H1 (cell line): ENCODE measurements around the gene KRT3. TPM values are rescaled to one million over a fixed set of nuclear protein-coding genes. Genes with fewer than 3 reads are reported as not detected.

Experiments used
- CTCF ChIA-PET: fragments of 300-600 bp; sonication (Branson Sonifier 250); formaldehyde crosslinking; loops from one replicate; lab custom pipeline; 2021; ENCODE audit not compliant: partially characterized antibody; lab: Charles Lee
- POLR2A ChIA-PET: fragments of 300-600 bp; sonication (Branson Sonifier 250); formaldehyde crosslinking; loops from one replicate; lab custom pipeline; 2021; ENCODE audit warnings: inconsistent platforms; ENCODE audit not compliant: partially characterized antibody; lab: Charles Lee
- DNase-seq, 2 experiments: peaks; one replicate each; pipeline versions ENCODE4 v3.0.0 to v3.0.0-alpha.2; 2010 to 2022; ENCODE audit warnings: low spot score in 2 of 2, low read depth in 1 of 2, mixed read lengths in 1 of 2
- FAIRE-seq: peaks from 2 replicates; lab custom pipeline; 2011; peaks lifted over from hg19 to GRCh38; lab: Jason Lieb, UNC
- H2AFZ ChIP-seq: 2 replicates; pipeline ENCODE4 v1.8.1; 2012; ENCODE audit warnings: low read length, inconsistent platforms
- H2AK5ac ChIP-seq: 2 replicates; pipeline ENCODE4 v1.6.1; 2013; ENCODE audit warnings: low read depth, low read length
- H2BK120ac ChIP-seq: replicated peaks from 2 replicates; pipeline ENCODE3; 2013; ENCODE audit warnings: low read depth, low read length, inconsistent platforms
- H2BK12ac ChIP-seq: 2 replicates; pipeline ENCODE4 v1.6.1; 2013; ENCODE audit warnings: low read depth, low read length
- H2BK15ac ChIP-seq: 2 replicates; pipeline ENCODE4 v1.6.1; 2013; ENCODE audit warnings: low read length
- H2BK20ac ChIP-seq: 2 replicates; pipeline ENCODE4 v1.6.1; 2013; ENCODE audit warnings: low read length
- H2BK5ac ChIP-seq: 2 replicates; pipeline ENCODE4 v1.6.1; 2013; ENCODE audit warnings: low read depth, low read length
- H3K14ac ChIP-seq: 2 replicates; pipeline ENCODE4 v1.6.1; 2013; ENCODE audit warnings: inconsistent platforms; ENCODE audit not compliant: insufficient read length
- H3K18ac ChIP-seq: 2 replicates; pipeline ENCODE4 v1.6.1; 2013; ENCODE audit warnings: low read length; ENCODE audit errors: extremely low read depth
- H3K23ac ChIP-seq: 2 replicates; pipeline ENCODE4 v1.6.1; 2013; ENCODE audit warnings: inconsistent platforms; ENCODE audit not compliant: insufficient read length
- H3K23me2 ChIP-seq: 2 replicates; pipeline ENCODE4 v1.6.1; 2013; ENCODE audit warnings: low read depth, low read length
- H3K27ac ChIP-seq: 2 replicates; pipeline ENCODE4 v1.6.1; 2011; ENCODE audit warnings: low read depth, low read length, inconsistent platforms
- H3K27me3 ChIP-seq, 4 experiments: replicated peaks in 1 of 4; 1 replicate in 1 of 4; 2 replicates in 3 of 4; pipeline versions ENCODE4 v1.6.1 to v1.8.1; 2011 to 2013; ENCODE audit warnings: low read length in 3 of 4, mild to moderate bottlenecking in 3 of 4, inconsistent platforms in 2 of 4, mixed read lengths in 2 of 4, moderate library complexity in 1 of 4; ENCODE audit not compliant: control insufficient read depth in 3 of 4, insufficient read depth in 3 of 4; ENCODE audit errors: extremely low read depth in 1 of 4
- H3K36me3 ChIP-seq, 4 experiments: 2 replicates each; pipeline versions ENCODE4 v1.6.1 to v1.8.1; 2011 to 2013; ENCODE audit warnings: mild to moderate bottlenecking in 4 of 4, low read length in 3 of 4, moderate library complexity in 2 of 4, control low read depth in 1 of 4, inconsistent platforms in 1 of 4; ENCODE audit not compliant: insufficient read depth in 4 of 4, control insufficient read depth in 2 of 4
- H3K4ac ChIP-seq: replicated peaks from 2 replicates; pipeline ENCODE3; 2013; ENCODE audit warnings: low read length, low read depth, mixed read lengths, inconsistent platforms; ENCODE audit not compliant: insufficient read length
- H3K4me1 ChIP-seq, 4 experiments: replicated peaks in 1 of 4; 1 replicate in 1 of 4; 2 replicates in 3 of 4; pipeline versions ENCODE4 v1.6.1 to v1.8.1; 2011 to 2013; ENCODE audit warnings: low read length in 3 of 4, inconsistent platforms in 2 of 4, mixed read lengths in 1 of 4; ENCODE audit not compliant: insufficient read depth in 4 of 4, control insufficient read depth in 3 of 4
- H3K4me2 ChIP-seq, 2 experiments: 2 replicates each; pipeline versions ENCODE4 v1.6.1 to v1.8.1; 2011 to 2013; ENCODE audit warnings: low read depth in 2 of 2, low read length in 2 of 2, control low read depth in 1 of 2, inconsistent platforms in 1 of 2, mild to moderate bottlenecking in 1 of 2; ENCODE audit not compliant: insufficient read depth in 1 of 2
- H3K4me3 ChIP-seq, 4 experiments: fragments of 200-600, 300-600 bp in 1 of 4; sonication (generic), shearing (Covaris generic), sonication (Bioruptor Twin) in 1 of 4; 2 replicates each; pipeline versions ENCODE4 v1.5.1 to v1.8.1; 2011 to 2016; ENCODE audit warnings: low read length in 4 of 4, low read depth in 3 of 4, control low read depth in 2 of 4, inconsistent platforms in 2 of 4, mild to moderate bottlenecking in 2 of 4, mixed read lengths in 1 of 4, moderate library complexity in 1 of 4; ENCODE audit not compliant: insufficient read depth in 2 of 4; ENCODE audit errors: extremely low read depth in 1 of 4
- H3K56ac ChIP-seq: replicated peaks from 2 replicates; pipeline ENCODE3; 2013; ENCODE audit warnings: low read depth, mild to moderate bottlenecking, mixed read lengths, low read length, inconsistent platforms; ENCODE audit not compliant: insufficient read length
- H3K79me1 ChIP-seq: 2 replicates; pipeline ENCODE4 v1.6.1; 2013; ENCODE audit warnings: low read depth, low read length, control low read depth
- H3K79me2 ChIP-seq, 2 experiments: 2 replicates each; pipeline versions ENCODE4 v1.6.1 to v1.8.1; 2012 to 2013; ENCODE audit warnings: low read length in 2 of 2, mild to moderate bottlenecking in 2 of 2, inconsistent platforms in 1 of 2; ENCODE audit not compliant: insufficient read depth in 2 of 2, control insufficient read depth in 1 of 2
- H3K9ac ChIP-seq, 4 experiments: replicated peaks in 1 of 4; 1 replicate in 1 of 4; 2 replicates in 3 of 4; pipeline versions ENCODE4 v1.6.1 to v1.8.1; 2011 to 2013; ENCODE audit warnings: low read depth in 3 of 4, low read length in 3 of 4, control low read depth in 2 of 4, mild to moderate bottlenecking in 2 of 4, moderate library complexity in 2 of 4, inconsistent platforms in 1 of 4; ENCODE audit errors: extremely low read depth in 1 of 4
- H3K9me3 ChIP-seq, 2 experiments: 2 replicates each; pipeline versions ENCODE4 v1.6.1 to v1.8.1; 2012 to 2013; ENCODE audit warnings: mild to moderate bottlenecking in 2 of 2, moderate library complexity in 2 of 2, control low read depth in 1 of 2, inconsistent platforms in 1 of 2, low read depth in 1 of 2, low read length in 1 of 2, mixed read lengths in 1 of 2; ENCODE audit not compliant: insufficient read depth in 2 of 2
- H4K20me1 ChIP-seq, 2 experiments: replicated peaks in 1 of 2; 2 replicates each; pipeline versions ENCODE3 to v1.8.1; 2011 to 2013; ENCODE audit warnings: inconsistent platforms in 2 of 2, low read length in 2 of 2, mild to moderate bottlenecking in 1 of 2; ENCODE audit not compliant: insufficient read depth in 2 of 2, control insufficient read depth in 1 of 2
- H4K5ac ChIP-seq: 2 replicates; pipeline ENCODE4 v1.6.1; 2013; ENCODE audit warnings: low read length, low read depth, mixed read lengths, inconsistent platforms; ENCODE audit not compliant: insufficient read length
- H4K8ac ChIP-seq: 2 replicates; pipeline ENCODE4 v1.8.0; 2013; ENCODE audit warnings: mild to moderate bottlenecking, moderate library complexity, low read length, inconsistent platforms; ENCODE audit not compliant: insufficient read depth; ENCODE audit errors: extremely low read depth
- H4K91ac ChIP-seq: replicated peaks from 2 replicates; pipeline ENCODE3; 2013; ENCODE audit warnings: low read length, mixed read lengths, inconsistent platforms; ENCODE audit not compliant: insufficient read length
- ATF3 ChIP-seq: IDR thresholded peaks from 2 replicates; pipeline ENCODE4 v1.6.1; 2011; ENCODE audit warnings: low read depth, mild to moderate bottlenecking, low read length; ENCODE audit not compliant: insufficient read depth
- BACH1 ChIP-seq: IDR thresholded peaks from 2 replicates; pipeline ENCODE4 v1.6.1; 2012; ENCODE audit warnings: low read length, improper control_type of control experiment
- FOSL1 ChIP-seq: IDR thresholded peaks from 2 replicates; pipeline ENCODE4 v1.6.1; 2011; ENCODE audit warnings: mild to moderate bottlenecking, low read depth, low read length, moderate library complexity; ENCODE audit not compliant: insufficient read depth
- GABPA ChIP-seq: IDR thresholded peaks from 2 replicates; pipeline ENCODE4 v1.6.1; 2011; ENCODE audit warnings: mild to moderate bottlenecking, low read length, moderate library complexity, borderline replicate concordance; ENCODE audit not compliant: insufficient read depth
- HDAC6 ChIP-seq: IDR thresholded peaks from one replicate; pipeline ENCODE4 v1.7.1; 2012; ENCODE audit warnings: low read depth, mild to moderate bottlenecking, inconsistent platforms, low read length, moderate library complexity
- RBBP5 ChIP-seq: IDR thresholded peaks from 2 replicates; pipeline ENCODE4 v1.7.1; 2012; ENCODE audit warnings: low read depth, mild to moderate bottlenecking, inconsistent platforms, low read length, moderate library complexity, borderline replicate concordance
- RFX5 ChIP-seq: IDR thresholded peaks from 2 replicates; pipeline ENCODE4 v1.6.1; 2011; ENCODE audit warnings: low read depth, low read length, improper control_type of control experiment, borderline replicate concordance
- SIN3A ChIP-seq, 2 experiments: IDR thresholded peaks in 1 of 2; conservative IDR thresholded peaks in 1 of 2; 2 replicates each; pipeline ENCODE4 v1.6.1; 2011 to 2012; ENCODE audit warnings: low read length in 2 of 2, improper control_type of control experiment in 1 of 2, low read depth in 1 of 2, mild to moderate bottlenecking in 1 of 2
- SP4 ChIP-seq: IDR thresholded peaks from 2 replicates; pipeline ENCODE4 v1.6.1; 2012; ENCODE audit warnings: low read length, inconsistent platforms
- WGBS, 2 experiments: shearing (Covaris generic) in 1 of 2; methylation state at CpG; one replicate each; pipeline versions ENCODE4 v1.1.6 to v1.1.7; 2013 to 2015; ENCODE audit warnings: low lambda C conversion rate in 2 of 2, mixed read lengths in 2 of 2, inconsistent platforms in 1 of 2, low coverage in 1 of 2, missing lambda C conversion rate in 1 of 2; ENCODE audit not compliant: insufficient replicate concordance in 2 of 2, insufficient coverage in 1 of 2, insufficient read length in 1 of 2; ENCODE audit errors: extremely low coverage in 1 of 2, missing lambda C conversion rate in 1 of 2; 5-methylcytosine and 5-hydroxymethylcytosine counted together
- polyA plus RNA-seq, 7 experiments: library from polyadenylated mRNA; depleted of rRNA in 3 of 7; stranded (reverse) in 5 of 7; unstranded in 2 of 7; fragments of >200 nt in 5 of 7; fragments of 200-250 nt in 2 of 7; gene quantifications; 1 replicate in 5 of 7; 2 replicates in 1 of 7; 4 replicates in 1 of 7; pipeline versions ENCODE4 v1.2.1 to v1.2.3, GENCODE V29; 2011 to 2013; ENCODE audit warnings: missing spikeins in 2 of 7, mixed read lengths in 2 of 7
- total RNA-seq: library from RNA; stranded (reverse); fragmentation: NEBNext Ultra II Directional; extraction: Animal tissue kit (Norgen Biotek cat#: 25700); gene quantifications from 2 replicates; pipeline ENCODE4 v1.2.1, GENCODE V29; 2021
- TF ChIP-seq, protein P1 (sequence below), 3 experiments: IDR thresholded peaks; 1 replicate in 2 of 3; 2 replicates in 1 of 3; pipeline versions ENCODE4 v1.5.1 to v1.6.1; 2011; ENCODE audit warnings: low read length in 3 of 3, mild to moderate bottlenecking in 3 of 3, inconsistent platforms in 2 of 3, low read depth in 1 of 3, moderate library complexity in 1 of 3; ENCODE audit not compliant: insufficient read depth in 1 of 3; ENCODE audit errors: control extremely low read depth in 1 of 3

The KRT3 gene
- total and polyA plus RNA-seq, 2 of the 8 experiments (the other 6 are each of a cell fraction or from before 2014, with no cell fraction given): not detected

GRCh38 chr12:52796429-52796794 lies 495 bp upstream of the KRT3 start:
- Histone ChIP-seq H2BK15ac (no peak overlapping the region), H3K27me3 (no peaks in the 10 kb centered on the region), H2AK5ac (no peak overlapping the region), H3K79me2 (no peaks in the 10 kb centered on the region), H3K9ac (no peak overlapping the region), H3K79me1 (no peaks in the 10 kb centered on the region), H2BK120ac (no peak overlapping the region), H3K14ac (no peak overlapping the region), H2BK20ac (no peak overlapping the region), H3K36me3 (no peaks in the 10 kb centered on the region), H3K23ac (no peak overlapping the region), H3K4ac (no peak overlapping the region), H2BK5ac (no peak overlapping the region), H4K8ac (no peak overlapping the region), H3K4me2 (no peak overlapping the region), H3K56ac (no peak overlapping the region), H2BK12ac (no peak overlapping the region), H4K20me1 (no peaks in the 10 kb centered on the region), H3K18ac (no peak overlapping the region), H4K5ac (no peak overlapping the region), H2AFZ (no peak overlapping the region), H3K4me3 (no peak overlapping the region), H3K4me1 (peaks cover 0 to 11% (median 2%) of the 10 kb centered on the region in 4 experiments; a peak in 3 of 7 replicates), H3K9me3 (no peaks in the 10 kb centered on the region; a peak in 1 of 4 replicates), H3K23me2 (no peaks in the 10 kb centered on the region), H4K91ac (no peak overlapping the region), H3K27ac (no peak overlapping the region)
- 92% methylated on average over 3 of the region's 3 CpGs; no CpG with 5 or more reads in 1 of the 2 experiments for WGBS, 2 experiments
- no peak for DNase-seq
- CTCF ChIA-PET: interaction anchor here (0.9 to 2.1 kb wide), 12 partner anchors 10 to 401 kb away, joined by 3 to 7 read pairs (median 3); partner anchors contain the start of gene KRT79
- POLR2A ChIA-PET: interaction anchor here (1.2 kb wide), 1 partner anchor 33 kb away, joined by 3 read pairs; no protein-coding TSS in a partner anchor
- no peak for FAIRE-seq
- TF ChIP-seq, protein P1, sequence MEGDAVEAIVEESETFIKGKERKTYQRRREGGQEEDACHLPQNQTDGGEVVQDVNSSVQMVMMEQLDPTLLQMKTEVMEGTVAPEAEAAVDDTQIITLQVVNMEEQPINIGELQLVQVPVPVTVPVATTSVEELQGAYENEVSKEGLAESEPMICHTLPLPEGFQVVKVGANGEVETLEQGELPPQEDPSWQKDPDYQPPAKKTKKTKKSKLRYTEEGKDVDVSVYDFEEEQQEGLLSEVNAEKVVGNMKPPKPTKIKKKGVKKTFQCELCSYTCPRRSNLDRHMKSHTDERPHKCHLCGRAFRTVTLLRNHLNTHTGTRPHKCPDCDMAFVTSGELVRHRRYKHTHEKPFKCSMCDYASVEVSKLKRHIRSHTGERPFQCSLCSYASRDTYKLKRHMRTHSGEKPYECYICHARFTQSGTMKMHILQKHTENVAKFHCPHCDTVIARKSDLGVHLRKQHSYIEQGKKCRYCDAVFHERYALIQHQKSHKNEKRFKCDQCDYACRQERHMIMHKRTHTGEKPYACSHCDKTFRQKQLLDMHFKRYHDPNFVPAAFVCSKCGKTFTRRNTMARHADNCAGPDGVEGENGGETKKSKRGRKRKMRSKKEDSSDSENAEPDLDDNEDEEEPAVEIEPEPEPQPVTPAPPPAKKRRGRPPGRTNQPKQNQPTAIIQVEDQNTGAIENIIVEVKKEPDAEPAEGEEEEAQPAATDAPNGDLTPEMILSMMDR (IDR thresholded peaks at IDR 0.05; ENCODE audit: control extremely low read depth in 1 of 3, insufficient read depth in 1 of 3, low read depth in 1 of 3, low read length in 3 of 3): no peak
- TF ChIP-seq GABPA (no peak), SIN3A (conservative IDR thresholded peaks at IDR 0.05 in 1 of 2, IDR thresholded peaks at IDR 0.05 in 1 of 2; ENCODE audit: low read depth in 1 of 2, low read length in 2 of 2) (no peak), RBBP5 (no peak), SP4 (no peak), RFX5 (no peak), ATF3 (no peak), FOSL1 (no peak), BACH1 (no peak), HDAC6 (no peak)
